Bronchial epithelial cell (primary cell): ENCODE measurements around the gene EXOSC7. TPM values are rescaled to one million over a fixed set of nuclear protein-coding genes. Genes with fewer than 3 reads are reported as not detected.
A peak's percentile ranks its signal among the peaks of the same experiment; 100 is the strongest.

Experiments
- DNase-seq: peaks from one replicate; pipeline ENCODE4 v3.0.0-alpha.2; 2010; ENCODE audit warnings: low read depth
- FAIRE-seq: peaks from 2 replicates; lab custom pipeline; 2011; peaks lifted over from hg19 to GRCh38; lab: Jason Lieb, UNC
- H3K27me3 ChIP-seq: 2 replicates; pipeline ENCODE4 v1.5.1; 2011; ENCODE audit warnings: low read length; ENCODE audit not compliant: control insufficient read depth, insufficient read depth
- H3K36me3 ChIP-seq: 2 replicates; pipeline ENCODE4 v1.5.1; 2011; ENCODE audit warnings: low read length; ENCODE audit not compliant: control insufficient read depth, insufficient read depth
- H3K4me3 ChIP-seq: 2 replicates; pipeline ENCODE4 v1.5.1; 2011; ENCODE audit warnings: mild to moderate bottlenecking, low read depth, low read length, control low read depth
- total RNA-seq: library from RNA; depleted of rRNA; stranded (reverse); fragments of >200 nt; gene quantifications from 2 replicates; pipeline ENCODE4 v1.2.1, GENCODE V29; 2014
- TF ChIP-seq, protein P1 (sequence below): IDR thresholded peaks from 2 replicates; pipeline ENCODE4 v1.5.1; 2011; ENCODE audit warnings: mild to moderate bottlenecking, moderate library complexity, low read length, control low read depth, inconsistent platforms; ENCODE audit not compliant: insufficient read depth, severe bottlenecking

EXOSC7 gene
- total RNA-seq, 1 donor from 2014 or later: 70.3 TPM

DNA sequence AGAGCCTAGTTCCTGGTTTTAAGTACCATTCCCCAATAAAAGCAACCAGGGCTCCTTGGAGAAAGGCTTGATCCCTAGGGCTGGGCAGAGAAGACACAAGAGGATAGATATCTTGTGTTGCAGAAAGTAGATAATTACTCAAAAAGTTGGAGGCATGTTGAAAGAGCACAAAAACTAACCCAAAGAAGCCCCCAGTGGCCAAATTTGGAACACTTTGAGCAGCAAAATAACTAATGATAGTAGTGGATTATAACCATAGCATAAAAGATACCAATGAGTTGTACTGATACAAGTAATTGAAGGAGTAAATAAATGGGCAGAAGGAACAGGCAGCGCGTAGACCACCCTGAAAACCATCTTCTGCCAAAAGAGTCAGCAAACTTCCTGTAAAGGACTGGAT is 12.0 kb downstream of the EXOSC7 start:
- FAIRE-seq: no peak
- TF ChIP-seq, protein P1, sequence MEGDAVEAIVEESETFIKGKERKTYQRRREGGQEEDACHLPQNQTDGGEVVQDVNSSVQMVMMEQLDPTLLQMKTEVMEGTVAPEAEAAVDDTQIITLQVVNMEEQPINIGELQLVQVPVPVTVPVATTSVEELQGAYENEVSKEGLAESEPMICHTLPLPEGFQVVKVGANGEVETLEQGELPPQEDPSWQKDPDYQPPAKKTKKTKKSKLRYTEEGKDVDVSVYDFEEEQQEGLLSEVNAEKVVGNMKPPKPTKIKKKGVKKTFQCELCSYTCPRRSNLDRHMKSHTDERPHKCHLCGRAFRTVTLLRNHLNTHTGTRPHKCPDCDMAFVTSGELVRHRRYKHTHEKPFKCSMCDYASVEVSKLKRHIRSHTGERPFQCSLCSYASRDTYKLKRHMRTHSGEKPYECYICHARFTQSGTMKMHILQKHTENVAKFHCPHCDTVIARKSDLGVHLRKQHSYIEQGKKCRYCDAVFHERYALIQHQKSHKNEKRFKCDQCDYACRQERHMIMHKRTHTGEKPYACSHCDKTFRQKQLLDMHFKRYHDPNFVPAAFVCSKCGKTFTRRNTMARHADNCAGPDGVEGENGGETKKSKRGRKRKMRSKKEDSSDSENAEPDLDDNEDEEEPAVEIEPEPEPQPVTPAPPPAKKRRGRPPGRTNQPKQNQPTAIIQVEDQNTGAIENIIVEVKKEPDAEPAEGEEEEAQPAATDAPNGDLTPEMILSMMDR: peak; percentile 9
- H3K4me3 ChIP-seq: no peak overlapping the region
- peaks cover 6% of the 10 kb centered on the region for H3K36me3 ChIP-seq
- H3K27me3 ChIP-seq: no peaks in the 10 kb centered on the region
- DNase-seq: no peak

DNA sequence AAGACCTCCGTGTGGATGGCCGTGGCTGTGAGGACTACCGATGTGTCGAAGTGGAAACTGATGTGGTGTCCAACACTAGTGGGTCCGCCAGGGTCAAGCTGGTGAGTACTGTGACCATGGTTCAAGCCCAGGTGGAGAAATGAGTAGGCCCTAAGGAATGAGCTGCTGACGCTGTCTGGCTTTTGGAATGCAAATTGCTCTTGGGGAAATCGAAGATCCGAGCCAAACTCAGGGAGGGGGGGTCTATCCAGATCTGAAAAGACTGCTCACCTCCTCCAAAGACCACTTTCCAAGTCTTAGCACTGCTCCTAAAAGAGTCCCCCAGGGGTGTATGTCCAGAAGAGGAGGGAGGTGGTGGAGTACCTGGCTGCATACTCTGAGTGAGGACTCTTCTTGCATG is 13.1 kb downstream of the EXOSC7 start:
- Histone ChIP-seq H3K4me3 (no peak overlapping the region), H3K27me3 (no peaks in the 10 kb centered on the region), H3K36me3 (peaks cover 6% of the 10 kb centered on the region)
- no peak for FAIRE-seq
- DNase-seq: no peak
- TF ChIP-seq, protein P1: no peak

DNA sequence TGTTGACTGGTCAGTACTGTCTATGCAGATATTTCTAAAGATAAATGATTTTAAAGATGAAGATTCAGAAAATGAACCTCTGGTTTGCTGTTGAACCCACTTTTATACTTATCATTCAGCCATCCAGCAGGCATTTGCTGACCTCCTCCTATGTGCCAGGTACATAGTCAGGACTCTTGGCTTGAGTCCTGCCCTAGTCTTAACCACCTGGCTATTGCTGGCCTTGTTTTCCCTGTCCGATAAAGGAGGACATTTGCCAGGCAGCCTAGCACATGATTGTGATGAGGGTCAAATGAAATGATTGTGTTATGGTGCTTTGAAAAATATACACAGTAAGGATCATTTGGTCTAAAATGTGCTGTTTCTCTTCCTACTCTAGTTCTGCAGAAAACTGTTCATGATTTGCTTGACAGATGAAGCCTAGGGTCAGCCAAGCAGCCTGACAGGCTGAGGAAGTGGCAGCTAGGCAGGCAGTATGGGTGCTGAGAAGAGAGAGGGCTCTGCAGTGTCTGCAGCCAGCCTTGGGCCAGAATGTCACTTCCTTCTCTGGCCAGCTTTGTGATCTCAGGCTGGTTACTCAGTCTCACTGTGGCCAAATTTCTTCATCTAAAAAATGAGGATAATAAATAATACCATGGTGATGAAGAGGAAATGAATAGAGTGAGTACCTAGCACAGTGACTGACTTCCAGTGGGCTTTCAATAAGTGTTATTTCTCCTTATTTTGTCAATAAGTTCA is 13.8 kb downstream of the EXOSC7 start:
- DNase-seq (no peak), FAIRE-seq (no peak)
- TF ChIP-seq, protein P1: no peak
- no peaks in the 10 kb centered on the region for H3K27me3 ChIP-seq
- H3K36me3 ChIP-seq: peaks cover 6% of the 10 kb centered on the region
- H3K4me3 ChIP-seq: no peak overlapping the region

DNA sequence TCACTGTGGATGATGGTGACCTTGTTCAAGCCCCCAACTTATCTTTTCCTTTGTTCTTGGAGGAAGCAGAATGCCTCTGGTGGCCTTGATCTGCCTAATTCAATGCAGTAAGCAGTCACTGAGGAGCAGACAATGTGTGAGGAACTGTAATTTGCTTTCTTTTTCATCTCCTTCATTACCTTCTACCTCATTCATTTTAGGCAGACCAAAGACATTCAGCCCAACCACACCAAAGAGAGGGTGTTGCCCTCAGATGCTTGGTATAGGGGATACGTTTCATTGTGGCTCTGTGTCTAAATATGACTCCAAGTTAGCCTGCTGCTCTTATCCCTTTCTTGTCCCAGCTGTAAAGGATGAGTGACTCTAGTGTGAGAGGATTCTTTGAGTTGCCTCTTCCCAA is 15.3 kb downstream of the EXOSC7 start:
- Histone ChIP-seq H3K4me3 (no peak overlapping the region), H3K36me3 (peaks cover 7% of the 10 kb centered on the region), H3K27me3 (no peaks in the 10 kb centered on the region)
- no peak for DNase-seq
- TF ChIP-seq, protein P1: no peak
- FAIRE-seq: no peak

DNA sequence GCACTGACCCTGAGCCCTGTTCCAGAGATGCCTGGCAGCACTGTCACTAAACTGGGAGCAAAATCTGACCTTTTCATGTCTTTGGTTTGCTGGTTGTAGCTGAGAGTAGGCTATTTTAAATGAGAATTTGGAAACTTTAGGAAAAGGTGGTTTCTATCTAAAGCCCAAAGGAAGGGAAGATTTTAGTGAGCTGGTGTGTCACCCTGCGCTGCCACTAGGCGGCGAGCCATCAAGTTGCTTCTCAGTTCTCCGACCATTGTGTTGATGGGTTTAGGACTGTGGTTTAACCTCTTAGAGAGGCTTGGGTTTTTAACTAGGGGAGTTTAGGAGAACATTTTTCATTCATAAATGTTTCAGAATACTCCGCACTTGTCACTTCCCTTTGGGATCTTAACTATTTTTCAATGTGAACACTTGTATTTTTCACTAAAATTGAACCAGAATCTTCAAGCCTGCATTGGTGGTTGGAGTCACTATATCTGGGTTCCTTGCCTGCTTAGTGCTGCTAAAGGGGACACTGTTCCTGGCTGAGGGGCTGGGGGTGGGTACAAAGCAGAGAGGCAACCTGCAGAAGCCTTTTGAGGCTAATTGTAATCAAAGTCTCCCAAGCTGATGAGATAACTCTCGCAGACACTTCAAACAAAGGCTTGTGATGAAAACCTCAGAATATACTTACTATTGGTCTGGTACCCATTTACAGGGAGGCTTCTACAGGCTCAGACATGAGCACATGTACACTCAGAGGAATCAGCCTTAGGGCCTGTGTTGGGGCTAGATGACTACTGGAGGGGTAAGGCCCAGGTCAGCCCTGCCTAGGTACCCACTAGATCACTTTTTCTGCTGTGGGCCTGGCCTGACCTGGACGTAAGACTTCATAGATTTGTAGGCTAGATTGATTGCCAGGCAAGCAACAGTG is 16.8 kb downstream of the EXOSC7 start:
- Histone ChIP-seq H3K36me3 (peaks cover 15% of the 10 kb centered on the region), H3K4me3 (no peak overlapping the region), H3K27me3 (no peaks in the 10 kb centered on the region)
- DNase-seq (peak; percentile 98), FAIRE-seq (peak; percentile 55)
- TF ChIP-seq, protein P1: peak; percentile 84
